DOHH2 (cell line): ENCODE measurements around the gene ENTPD3.

Experiments
- H3F3A ChIP-seq: fragments of 200-600 bp; sonication (generic), shearing (Covaris generic); 2 replicates; pipeline ENCODE4 v1.6.0; 2016; ENCODE audit warnings: antibody characterized with exemption, mild to moderate bottlenecking; ENCODE audit not compliant: control insufficient read depth, insufficient read depth
- H3K27ac ChIP-seq: fragments of 200-600 bp; sonication (generic); 2 replicates; pipeline ENCODE4 v1.5.1; 2014; ENCODE audit warnings: low read depth, mild to moderate bottlenecking, low read length, moderate library complexity
- H3K27me3 ChIP-seq: fragments of 200-600 bp; sonication (generic); 2 replicates; pipeline ENCODE4 v1.6.1; 2014; ENCODE audit warnings: mild to moderate bottlenecking, low read length, mixed read lengths; ENCODE audit not compliant: control insufficient read depth
- H3K36me3 ChIP-seq: fragments of 200-600 bp; sonication (generic); 2 replicates; pipeline ENCODE4 v1.6.1; 2014; ENCODE audit warnings: mild to moderate bottlenecking, low read length, moderate library complexity, mixed read lengths; ENCODE audit not compliant: control insufficient read depth
- H3K4me1 ChIP-seq: fragments of 200-600 bp; sonication (generic); 2 replicates; pipeline ENCODE4 v1.6.1; 2014; ENCODE audit warnings: mild to moderate bottlenecking, low read length, mixed read lengths; ENCODE audit not compliant: control insufficient read depth
- H3K4me2 ChIP-seq: fragments of 200-600 bp; sonication (generic); 2 replicates; pipeline ENCODE4 v1.6.0; 2014; ENCODE audit warnings: mild to moderate bottlenecking, low read length, moderate library complexity
- H3K4me3 ChIP-seq: fragments of 200-600 bp; sonication (generic); 2 replicates; pipeline ENCODE4 v1.5.1; 2014; ENCODE audit warnings: mild to moderate bottlenecking, low read length, mixed read lengths
- H3K79me2 ChIP-seq: fragments of 200-600 bp; sonication (generic); 2 replicates; pipeline ENCODE4 v1.6.1; 2014; ENCODE audit warnings: mild to moderate bottlenecking, low read length, mixed read lengths; ENCODE audit not compliant: control insufficient read depth
- H3K9me2 ChIP-seq: fragments of 200-600 bp; sonication (generic); replicated peaks from 2 replicates; pipeline ENCODE4 v1.6.1; 2014; ENCODE audit warnings: mild to moderate bottlenecking, low read length, mixed read lengths; ENCODE audit not compliant: control insufficient read depth
- H3K9me3 ChIP-seq: fragments of 200-600 bp; sonication (generic); 2 replicates; pipeline ENCODE4 v1.6.1; 2014; ENCODE audit warnings: antibody characterized with exemption, low read length, mixed read lengths; ENCODE audit not compliant: control insufficient read depth, insufficient read depth
- H4K20me1 ChIP-seq: fragments of 200-600 bp; sonication (generic); 2 replicates; pipeline ENCODE4 v1.6.0; 2014; ENCODE audit warnings: low read depth, mild to moderate bottlenecking, antibody characterized with exemption, low read length, moderate library complexity; ENCODE audit not compliant: control insufficient read depth, insufficient read depth
- EZH2phosphoT487 ChIP-seq: fragments of 200-600 bp; sonication (generic); IDR thresholded peaks from 2 replicates; pipeline ENCODE4 v1.6.1; 2017; ENCODE audit warnings: borderline replicate concordance, mild to moderate bottlenecking, antibody characterized with exemption, low read length, moderate library complexity, mixed read lengths
- TF ChIP-seq, protein P1 (sequence below): fragments of 200-600 bp; sonication (generic); IDR thresholded peaks from one replicate; pipeline ENCODE4 v1.5.1; 2014; ENCODE audit warnings: antibody characterized with exemption, mild to moderate bottlenecking, low read depth, low read length; ENCODE audit not compliant: poor library complexity, severe bottlenecking

ENTPD3 gene

GRCh38 chr3:40377822-40378221, 9.2 kb upstream of the ENTPD3 start:
- no peaks in the 10 kb centered on the region for H3K79me2 ChIP-seq
- no peaks in the 10 kb centered on the region for H3F3A ChIP-seq
- no peaks in the 10 kb centered on the region for H3K27me3 ChIP-seq
- H3K4me1 ChIP-seq = no peaks in the 10 kb centered on the region
- no peak overlapping the region for H3K4me3 ChIP-seq
- no peak overlapping the region for H3K4me2 ChIP-seq
- H3K36me3 ChIP-seq = no peaks in the 10 kb centered on the region
- no peaks in the 10 kb centered on the region for H3K9me2 ChIP-seq
- H4K20me1 ChIP-seq = no peaks in the 10 kb centered on the region
- no peaks in the 10 kb centered on the region for H3K9me3 ChIP-seq
- H3K27ac ChIP-seq = no peak overlapping the region
- TF ChIP-seq, protein P1, sequence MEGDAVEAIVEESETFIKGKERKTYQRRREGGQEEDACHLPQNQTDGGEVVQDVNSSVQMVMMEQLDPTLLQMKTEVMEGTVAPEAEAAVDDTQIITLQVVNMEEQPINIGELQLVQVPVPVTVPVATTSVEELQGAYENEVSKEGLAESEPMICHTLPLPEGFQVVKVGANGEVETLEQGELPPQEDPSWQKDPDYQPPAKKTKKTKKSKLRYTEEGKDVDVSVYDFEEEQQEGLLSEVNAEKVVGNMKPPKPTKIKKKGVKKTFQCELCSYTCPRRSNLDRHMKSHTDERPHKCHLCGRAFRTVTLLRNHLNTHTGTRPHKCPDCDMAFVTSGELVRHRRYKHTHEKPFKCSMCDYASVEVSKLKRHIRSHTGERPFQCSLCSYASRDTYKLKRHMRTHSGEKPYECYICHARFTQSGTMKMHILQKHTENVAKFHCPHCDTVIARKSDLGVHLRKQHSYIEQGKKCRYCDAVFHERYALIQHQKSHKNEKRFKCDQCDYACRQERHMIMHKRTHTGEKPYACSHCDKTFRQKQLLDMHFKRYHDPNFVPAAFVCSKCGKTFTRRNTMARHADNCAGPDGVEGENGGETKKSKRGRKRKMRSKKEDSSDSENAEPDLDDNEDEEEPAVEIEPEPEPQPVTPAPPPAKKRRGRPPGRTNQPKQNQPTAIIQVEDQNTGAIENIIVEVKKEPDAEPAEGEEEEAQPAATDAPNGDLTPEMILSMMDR = no peak
- no peak for TF ChIP-seq EZH2phosphoT487

DNA sequence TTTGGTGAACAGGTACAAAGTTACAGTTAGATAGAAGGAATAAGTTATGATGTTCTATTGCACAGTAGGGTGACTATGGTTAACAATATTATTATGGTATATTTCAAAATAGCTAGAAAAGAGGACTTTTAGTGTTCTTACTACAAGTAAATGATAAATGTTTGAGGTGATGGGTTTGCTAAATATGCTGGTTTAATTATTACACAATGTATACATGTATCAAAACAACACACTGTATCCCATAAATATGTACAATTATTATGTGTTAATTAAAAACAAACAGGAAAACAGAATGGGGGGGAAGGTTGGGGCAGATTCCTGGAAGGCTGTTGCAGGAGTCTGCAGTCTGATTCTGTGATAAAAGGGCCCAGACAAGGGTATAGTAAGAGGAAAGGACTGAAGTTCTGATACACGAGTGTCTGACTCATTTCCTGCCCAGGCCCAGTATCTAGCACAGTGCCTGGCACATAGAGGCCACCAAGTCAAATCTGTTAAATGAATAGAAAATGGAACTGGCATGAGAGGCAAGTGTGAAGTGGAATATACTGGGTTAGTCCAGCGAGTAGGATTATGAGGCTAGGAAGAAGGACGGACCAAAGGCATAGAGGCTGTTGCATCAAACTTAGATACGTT, 7.2 kb upstream of the ENTPD3 start:
- no peaks in the 10 kb centered on the region for H4K20me1 ChIP-seq
- H3K4me3 ChIP-seq = no peak overlapping the region
- no peaks in the 10 kb centered on the region for H3K27me3 ChIP-seq
- no peaks in the 10 kb centered on the region for H3F3A ChIP-seq
- no peaks in the 10 kb centered on the region for H3K9me2 ChIP-seq
- TF ChIP-seq, protein P1 = no peak
- no peak for TF ChIP-seq EZH2phosphoT487
- no peaks in the 10 kb centered on the region for H3K9me3 ChIP-seq
- no peaks in the 10 kb centered on the region for H3K4me1 ChIP-seq
- H3K36me3 ChIP-seq = no peaks in the 10 kb centered on the region
- H3K27ac ChIP-seq = no peak overlapping the region
- no peak overlapping the region for H3K4me2 ChIP-seq
- no peaks in the 10 kb centered on the region for H3K79me2 ChIP-seq

DNA sequence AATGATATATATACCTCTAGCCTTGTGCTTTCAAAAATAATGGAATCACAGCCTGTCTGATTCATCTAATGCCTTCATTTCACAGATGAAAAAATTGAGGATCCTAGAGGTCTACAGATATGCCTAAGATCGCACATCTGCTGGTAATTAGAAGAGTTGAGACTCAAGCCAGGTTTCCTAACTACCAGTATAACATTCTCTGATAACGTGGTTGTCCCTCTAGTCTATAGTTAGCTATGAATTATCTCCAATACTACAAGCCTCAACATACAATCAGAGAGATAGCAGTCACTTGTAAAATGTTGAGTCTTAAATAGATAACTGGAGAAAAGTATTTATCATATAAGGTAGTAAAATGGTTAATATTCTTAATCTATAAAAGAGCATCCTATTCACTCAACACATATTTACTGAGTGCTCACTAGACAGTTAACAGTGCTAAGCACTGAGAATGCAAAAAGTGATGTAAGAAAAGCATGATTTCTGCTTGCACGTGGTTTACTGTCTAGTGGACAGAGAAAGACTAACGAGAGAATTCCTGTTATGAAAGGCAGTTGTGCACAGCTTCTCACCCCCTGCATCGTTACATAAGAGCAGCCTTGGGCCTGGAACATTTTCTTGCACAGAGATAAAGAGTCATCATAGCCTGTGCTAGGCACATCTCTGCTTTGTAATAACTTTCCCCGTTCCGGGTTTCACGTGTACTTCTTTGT, 4.9 kb upstream of the ENTPD3 start:
- Histone ChIP-seq H3K27ac (no peak overlapping the region), H3K4me1 (no peaks in the 10 kb centered on the region), H3K4me2 (no peak overlapping the region), H3K27me3 (peaks cover 9% of the 10 kb centered on the region), H3K36me3 (no peaks in the 10 kb centered on the region), H3K9me2 (no peaks in the 10 kb centered on the region), H3K4me3 (no peak overlapping the region), H3K9me3 (no peaks in the 10 kb centered on the region), H3K79me2 (no peaks in the 10 kb centered on the region), H3F3A (no peaks in the 10 kb centered on the region), H4K20me1 (no peaks in the 10 kb centered on the region)
- TF ChIP-seq, protein P1 = no peak
- TF ChIP-seq EZH2phosphoT487 = no peak
